Ureter (tissue), 1 donor: ENCODE results near the gene MAMDC2. TPM values are rescaled to one million over a fixed set of nuclear protein-coding genes. Genes with fewer than 3 reads are reported as not detected.

Experiments used
- DNase-seq: peaks from one replicate; pipeline ENCODE4 v3.0.0-alpha.2; 2020; ENCODE audit warnings: low spot score
- total RNA-seq: library from RNA; stranded (reverse); gene quantifications from one replicate; pipeline ENCODE4 v1.2.4, GENCODE V29; 2023
- donor health status: DM: yes; HTN: yes; CAD: no.

Gene MAMDC2
- total RNA-seq, 1 donor from 2014 or later, result 46.3 TPM

DNA sequence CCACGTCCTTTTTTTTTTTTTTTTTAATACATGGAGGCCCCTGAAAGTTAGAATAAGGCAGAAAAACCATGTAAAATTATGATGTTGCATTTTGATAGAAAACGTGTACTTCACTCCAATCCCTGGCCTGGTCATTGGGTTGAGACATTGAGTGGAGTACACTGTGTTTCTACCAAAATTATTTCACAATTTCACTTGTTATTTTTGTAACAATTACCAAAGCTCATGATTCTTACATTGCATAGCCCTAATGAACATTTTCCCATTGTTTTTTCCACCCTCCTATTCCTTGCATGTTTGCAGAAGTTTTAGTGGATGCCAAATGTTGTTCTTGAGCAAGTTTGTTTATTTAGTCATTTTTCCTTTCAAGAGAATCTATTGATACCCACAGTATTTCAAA is 21.9 kb downstream of the MAMDC2 start:
- DNase-seq, result no peak

DNA sequence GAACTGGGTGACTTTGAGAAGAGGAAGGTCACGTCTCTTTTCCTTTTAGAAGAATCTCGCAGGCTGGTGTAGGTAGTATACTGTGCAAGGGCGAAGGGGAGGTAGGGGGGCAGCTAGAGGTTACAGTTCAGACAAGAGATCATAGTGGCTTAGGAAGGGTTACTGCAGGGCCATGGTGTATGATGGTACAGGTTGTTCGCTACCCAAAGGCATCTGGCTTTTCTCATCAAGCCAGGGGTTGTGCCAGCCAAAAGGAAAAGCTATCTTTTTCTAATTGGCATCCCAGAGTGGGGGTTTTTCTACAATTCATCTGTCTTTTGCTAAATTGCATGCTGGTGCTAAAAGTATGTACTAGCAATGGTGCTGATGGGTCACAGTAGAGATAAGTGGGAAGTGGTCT is 22.8 kb downstream of the MAMDC2 start:
- no peak for DNase-seq

DNA sequence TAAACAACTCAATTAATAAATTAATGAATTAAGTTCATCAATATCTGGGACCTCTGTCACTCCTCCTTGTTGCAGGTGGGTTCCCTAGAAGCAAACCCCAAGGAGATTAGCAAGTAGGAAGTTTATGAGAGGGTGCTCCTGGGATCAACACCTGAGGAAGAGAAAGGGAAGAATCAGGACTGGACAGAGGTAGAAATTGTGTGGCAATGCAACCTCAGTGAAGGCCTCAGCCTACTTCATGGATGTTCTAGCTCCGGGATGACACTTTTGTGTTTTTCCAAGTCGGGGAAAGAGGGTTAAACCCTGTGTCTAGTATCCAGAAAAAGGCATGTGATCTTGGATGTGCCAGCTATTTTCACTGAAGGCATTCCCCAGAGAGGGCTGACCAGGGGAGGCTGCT is 23.2 kb downstream of the MAMDC2 start:
- no peak for DNase-seq

DNA sequence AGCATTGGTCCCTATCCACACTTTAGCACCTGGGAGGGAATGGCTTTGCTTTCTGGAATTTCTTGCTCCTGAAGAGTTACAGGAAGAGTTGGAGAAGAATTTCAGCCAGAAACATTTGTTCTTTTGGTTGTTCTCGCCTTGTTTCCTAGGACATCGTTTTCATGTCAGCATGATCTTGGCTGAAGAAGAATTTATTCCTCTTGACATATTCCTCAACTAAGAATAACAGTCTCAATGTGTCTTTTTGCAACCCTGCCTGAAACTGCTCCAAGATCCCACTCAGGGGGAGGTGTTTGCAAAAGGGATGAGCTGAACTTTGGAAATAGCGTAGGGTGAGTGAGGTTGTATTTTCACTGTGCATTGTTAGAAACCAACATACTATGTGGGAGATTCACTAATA is 26.1 kb downstream of the MAMDC2 start:
- DNase-seq, result no peak

DNA sequence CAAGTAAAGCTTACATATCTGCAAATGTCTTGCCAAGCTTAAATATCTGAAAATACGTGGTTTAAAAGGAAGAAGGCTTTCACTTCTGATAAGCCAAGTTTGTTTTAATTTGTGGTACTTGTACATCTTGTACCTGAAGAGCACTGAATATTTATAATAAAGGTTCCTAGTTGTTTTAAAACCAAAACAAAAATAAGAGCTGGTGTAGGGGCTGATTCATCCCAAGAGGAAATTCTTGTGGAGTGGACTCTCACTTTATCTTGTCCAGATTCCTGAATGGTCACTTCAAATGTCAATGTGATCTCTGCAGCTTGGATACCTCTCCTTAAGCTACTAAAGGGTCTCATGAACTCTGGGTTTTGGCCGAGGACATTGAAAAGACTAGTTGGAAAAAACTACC is 29.5 kb downstream of the MAMDC2 start:
- DNase-seq, result no peak

DNA sequence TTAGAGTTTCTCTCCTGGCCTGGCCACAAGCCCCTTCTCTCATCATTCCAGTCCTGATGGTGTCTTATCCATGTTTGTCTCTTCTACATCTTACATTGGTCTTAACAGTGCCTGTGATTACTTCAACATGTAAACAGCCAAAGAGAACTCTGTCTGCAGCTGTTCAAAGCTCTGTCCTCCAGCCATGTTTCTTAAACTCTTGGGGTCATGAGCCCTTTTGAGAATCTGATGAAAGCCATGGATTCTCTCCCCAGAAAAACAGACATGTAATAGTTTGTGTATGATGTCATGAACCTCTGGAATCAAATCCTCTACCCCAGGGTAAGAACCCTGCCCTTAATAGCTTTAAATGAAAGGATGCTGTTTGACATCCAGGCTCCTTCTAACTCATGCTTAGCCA is 30.1 kb downstream of the MAMDC2 start:
- DNase-seq, result no peak

DNA sequence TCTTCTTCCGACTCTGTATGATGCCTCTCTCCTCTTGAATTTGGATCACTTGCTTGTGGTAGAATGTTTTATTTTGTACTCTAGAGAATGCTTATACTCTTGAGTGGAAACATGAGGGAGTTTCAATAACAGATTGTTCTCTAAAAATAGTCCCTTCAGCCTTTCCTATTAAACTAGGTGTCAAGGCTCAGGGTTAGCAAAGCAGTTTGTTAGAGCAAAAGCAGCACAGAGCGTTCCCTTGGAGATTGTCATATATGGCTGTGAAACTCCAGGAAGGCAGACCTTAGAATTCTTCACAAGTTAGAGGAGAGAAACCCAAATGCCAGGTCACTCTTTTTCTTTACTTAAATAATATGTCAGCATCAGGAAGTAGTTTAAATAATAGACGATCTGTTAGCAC is 33.0 kb downstream of the MAMDC2 start:
- DNase-seq, result no peak

DNA sequence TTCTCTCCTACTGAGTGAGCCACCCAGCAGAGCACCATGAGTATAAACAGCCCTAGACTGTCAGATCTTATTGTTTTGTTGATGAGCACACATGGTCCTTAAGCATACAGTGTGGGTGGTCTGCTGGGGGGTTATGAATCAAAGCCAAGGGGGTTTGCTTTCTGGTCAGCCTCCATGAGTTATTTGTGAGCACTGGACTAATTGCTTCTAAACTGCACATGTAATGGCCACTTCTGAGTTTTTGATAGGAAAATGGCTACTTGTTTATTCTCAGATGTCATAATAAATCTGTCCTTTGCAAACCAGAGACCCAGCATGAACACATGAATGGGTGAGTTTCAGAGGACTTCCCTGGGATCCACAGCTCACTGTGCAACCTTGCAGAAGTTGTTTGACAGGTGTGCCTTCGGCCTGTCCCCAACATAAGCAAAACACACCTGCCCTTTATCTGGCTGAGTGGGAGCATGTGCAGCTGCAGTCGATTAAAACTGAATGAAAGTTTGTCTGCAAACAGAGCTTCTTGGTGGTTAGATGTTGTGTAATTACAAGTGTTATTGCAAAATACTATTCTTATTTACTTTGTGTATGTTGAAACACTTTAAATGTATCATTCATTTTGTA is 35.9 kb downstream of the MAMDC2 start:
- no peak for DNase-seq

DNA sequence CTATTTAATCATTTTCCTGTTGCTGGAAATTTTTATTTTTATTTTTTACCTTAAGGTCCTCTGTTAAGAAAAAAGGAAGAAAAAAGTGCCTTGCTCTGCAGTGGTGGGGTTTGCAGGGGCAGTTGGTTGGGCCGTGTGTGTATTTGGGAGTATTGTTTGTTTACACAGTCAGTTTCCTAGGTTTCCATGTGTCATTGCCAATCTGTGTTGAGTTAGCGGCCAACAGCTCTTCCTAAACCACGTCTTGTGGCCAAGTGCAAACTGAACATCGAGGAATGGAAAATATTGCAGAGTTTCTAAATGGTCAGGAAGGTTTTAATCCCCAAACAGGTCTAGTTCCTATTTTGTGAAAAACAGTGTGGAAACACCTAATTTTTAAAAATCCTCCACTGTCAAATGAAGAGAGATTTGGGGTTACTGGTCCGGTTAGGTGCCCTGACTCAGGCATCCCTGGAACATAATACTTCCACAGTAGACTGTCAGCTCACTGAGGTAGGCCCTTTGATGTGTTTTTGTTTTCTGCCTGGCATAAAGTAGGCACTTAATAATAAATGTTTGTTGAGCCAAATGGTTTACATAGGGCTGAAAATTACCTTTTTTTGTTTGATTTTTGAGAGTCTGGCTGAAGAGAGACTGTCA is 37.0 kb downstream of the MAMDC2 start:
- DNase-seq, result no peak

DNA sequence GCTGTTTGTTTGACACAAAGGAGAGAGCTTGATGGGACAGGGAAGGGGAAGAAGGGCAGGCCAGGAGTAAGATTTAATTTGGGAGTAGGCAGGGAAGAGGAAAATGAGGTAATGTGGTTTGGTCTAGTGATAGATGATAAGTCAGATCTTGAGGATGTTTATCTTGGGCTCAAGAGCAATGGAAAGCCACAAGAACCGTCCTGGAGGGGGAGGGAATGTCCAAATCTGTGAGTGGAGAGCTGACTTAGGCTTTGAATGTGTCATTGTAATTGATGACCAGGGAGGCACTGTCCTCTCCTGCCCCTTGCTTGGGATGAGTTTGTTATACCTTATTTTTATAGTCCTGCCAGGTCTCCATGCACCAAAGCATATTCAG is 37.5 kb downstream of the MAMDC2 start:
- DNase-seq, result no peak

DNA sequence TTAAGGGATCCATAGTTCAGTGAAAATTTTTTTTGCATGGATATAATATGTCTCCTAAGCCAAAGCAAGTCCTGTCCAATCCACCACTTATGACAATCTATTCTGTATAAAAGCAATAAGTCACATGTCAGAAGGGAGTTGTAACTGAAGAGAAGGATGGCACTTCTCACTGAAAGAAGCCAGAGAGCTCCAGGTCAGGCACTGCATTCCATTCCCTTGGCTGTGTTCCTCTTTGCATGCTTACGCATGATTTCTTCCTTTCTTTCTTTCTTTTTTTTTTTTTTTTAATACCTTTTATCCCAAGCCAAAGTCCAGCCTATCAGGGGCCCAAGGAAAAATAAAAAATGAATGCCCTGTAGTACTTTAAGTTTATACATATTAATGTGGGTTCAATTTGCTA is 39.8 kb downstream of the MAMDC2 start:
- DNase-seq, result no peak

DNA sequence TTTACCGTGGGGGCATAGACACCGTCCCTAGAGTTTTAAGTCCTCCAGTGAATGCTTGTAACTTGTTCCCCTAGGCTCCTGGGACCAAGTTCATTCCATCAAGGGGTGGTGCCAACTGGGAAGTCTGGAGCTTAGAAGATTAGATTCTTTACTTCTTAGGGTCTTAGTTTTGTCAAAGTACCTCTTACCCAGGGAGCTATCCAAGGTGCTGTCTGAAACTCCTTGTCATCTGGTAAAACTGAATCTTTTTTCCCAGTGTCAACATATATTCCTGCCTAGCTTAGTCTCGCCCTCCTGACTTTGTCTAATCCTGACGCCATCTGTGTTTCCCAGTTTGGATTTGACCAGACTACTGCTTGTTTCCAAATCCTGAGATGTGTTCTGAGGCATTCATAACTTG is 41.6 kb downstream of the MAMDC2 start:
- no peak for DNase-seq

DNA sequence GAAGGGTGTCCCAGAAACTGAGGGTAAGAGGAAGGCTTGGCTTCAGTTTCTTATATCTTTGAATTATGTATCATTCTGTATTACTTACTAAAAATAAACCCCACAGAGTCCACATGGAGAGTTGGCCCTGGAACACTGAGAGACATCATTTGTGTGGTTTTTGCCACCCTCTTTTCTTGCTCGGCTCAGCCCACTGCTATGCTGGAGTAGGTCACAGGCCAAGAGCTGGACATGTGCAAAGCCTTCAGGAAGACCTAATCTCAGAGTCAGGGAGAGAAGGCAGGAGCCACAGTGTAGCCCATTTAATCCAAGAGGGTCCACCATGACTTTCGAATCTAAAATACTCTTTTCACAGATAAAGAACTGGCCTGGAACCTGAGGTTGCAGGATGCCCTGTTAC is 47.5 kb downstream of the MAMDC2 start:
- DNase-seq, result no peak

DNA sequence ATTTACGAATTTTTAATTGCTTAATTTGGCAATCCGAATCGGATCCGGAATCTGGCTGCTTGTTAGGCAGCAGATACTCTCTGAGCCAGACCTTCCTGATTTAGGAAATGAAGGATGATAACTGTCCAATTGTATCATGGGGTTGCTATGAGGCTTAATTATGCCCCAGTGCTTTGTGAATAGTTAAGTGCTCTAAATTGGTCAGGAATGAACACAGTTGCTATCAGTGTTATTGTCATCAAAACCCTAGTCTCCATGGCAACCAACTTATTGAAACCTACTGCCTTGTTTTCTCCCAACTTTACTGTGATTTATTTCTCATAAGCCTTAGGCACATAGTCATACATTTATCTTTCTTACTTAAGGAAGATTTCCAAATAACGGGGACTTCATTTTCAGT is 47.9 kb downstream of the MAMDC2 start:
- DNase-seq, result no peak

DNA sequence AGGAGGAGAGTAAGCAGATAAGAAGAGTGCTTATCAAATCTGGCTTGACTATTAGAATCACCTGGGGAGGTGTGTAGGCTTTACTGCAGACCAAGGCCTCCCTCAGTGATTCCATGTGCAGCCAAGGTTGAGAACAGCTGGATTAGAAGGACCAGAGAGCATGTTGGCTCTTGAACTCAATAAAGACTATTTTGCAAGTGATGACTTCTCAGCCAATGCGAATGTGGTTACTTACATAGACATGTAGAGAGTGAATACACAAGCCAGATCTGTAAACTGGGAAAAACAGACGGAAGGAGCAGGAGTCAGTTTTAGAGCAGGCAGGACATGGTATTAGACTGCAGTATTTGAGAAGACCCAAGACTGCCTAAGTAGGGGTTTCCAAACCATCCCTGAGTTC is 48.5 kb downstream of the MAMDC2 start:
- DNase-seq, result no peak

DNA sequence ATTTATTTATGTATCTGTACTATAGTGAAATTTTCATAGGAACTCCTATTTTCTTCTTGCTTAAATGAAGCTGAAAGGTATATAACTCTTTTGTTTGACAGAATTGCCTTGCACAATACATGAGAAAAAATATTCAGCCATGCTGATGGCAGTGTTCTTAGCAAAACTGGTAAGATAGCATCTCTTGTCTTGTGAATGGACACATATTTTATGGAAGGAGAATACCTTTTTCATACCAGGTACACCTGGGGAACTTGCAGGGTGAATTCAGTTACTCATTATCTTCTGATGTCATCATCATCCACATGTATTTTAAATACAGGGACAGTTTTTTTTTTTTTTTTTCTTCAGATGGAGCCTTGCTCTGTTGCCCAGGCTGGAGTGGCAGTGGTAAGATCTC is 49.4 kb downstream of the MAMDC2 start:
- no peak for DNase-seq

DNA sequence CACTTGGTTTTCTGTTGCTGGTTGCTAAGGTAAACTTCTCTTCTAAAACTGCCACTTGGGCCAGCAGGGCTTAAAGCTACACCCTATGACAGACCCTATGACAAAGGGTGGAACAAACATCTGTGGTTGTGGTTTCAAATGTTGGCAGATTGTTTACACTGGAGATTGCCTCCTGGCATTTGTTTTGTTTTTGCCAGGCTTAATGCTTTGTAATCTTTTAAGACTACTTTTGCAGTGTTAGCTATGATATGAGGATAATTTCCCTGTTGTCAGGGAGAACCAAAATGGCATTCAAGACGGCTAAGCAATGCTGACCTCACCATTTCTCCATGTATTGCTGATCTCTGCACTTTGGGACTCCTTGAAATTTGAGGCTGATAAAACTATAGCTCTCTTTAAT is 50.3 kb downstream of the MAMDC2 start:
- no peak for DNase-seq

DNA sequence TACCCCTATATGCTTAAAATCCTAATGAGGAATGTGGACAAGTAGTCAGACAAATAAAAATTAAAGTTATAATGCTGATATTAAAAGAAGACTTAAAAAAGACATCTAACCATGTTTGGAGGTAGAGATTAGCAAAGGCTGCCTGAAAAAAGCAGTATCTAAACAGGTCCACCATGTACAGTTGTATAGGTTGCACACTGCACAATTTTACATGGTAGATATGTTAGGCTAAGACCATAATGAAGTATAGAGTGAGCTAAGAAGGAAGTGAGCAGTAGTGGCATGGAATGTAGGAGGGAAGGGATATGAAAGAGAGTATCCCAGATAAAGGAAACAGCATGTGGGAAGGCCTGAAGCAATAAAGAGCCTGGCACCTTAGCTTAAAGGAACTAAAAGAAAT is 51.1 kb downstream of the MAMDC2 start:
- no peak for DNase-seq

DNA sequence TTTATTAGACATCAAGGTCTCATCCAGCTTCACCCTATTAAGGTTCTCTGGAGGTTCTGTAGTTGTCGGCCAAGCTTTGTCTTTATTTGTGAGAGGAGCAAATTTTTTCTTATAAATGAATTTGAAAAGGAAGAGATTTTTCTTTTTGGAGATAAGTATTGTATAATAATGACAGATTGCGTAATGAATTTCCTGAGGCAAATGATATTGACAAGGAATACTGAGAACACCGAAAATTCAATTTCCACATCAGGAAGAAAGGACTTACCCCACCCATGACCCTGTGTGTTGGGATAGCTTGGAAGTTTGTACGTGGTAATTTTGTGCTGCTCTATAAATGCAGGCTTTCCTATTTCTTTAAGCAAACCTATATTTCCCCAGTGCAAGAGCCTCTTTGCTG is 53.5 kb downstream of the MAMDC2 start:
- no peak for DNase-seq

DNA sequence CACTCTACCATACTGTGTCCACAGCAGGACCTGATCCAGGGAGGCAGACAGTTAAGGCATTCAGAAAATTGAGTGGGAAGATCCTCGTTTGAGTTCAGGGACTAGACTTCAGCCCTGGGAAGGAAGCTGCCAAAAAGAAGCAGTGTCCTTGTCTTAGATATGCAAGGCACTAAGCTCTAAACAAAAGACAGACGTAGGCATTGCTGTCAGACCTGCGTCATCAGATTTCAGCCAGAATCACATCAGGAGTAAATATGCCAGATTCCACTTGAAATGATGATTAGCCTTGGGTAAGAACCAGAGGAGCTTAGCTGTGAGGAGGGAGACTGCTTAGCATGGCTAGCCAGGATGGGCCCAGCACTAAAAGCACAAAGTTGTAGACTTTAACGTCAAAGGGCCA is 56.7 kb downstream of the MAMDC2 start:
- no peak for DNase-seq

DNA sequence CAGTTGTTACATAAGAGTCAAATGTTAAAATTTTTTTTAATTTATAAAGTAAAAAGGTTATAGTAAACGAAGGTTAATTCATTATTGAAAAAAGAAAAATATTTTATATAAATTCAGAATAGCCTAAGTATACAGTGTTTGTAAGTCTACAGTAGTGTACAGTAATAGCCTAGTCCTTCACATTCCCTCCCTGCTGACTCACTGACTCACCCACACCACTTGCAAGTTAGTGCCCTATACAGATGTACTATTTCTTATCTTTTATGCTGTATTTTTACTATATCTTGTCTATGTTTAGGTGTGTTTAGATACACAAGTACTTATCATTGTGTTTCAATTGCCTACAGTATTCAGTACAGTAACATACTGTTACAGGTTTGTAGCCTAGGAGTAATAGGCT is 57.6 kb downstream of the MAMDC2 start:
- no peak for DNase-seq

DNA sequence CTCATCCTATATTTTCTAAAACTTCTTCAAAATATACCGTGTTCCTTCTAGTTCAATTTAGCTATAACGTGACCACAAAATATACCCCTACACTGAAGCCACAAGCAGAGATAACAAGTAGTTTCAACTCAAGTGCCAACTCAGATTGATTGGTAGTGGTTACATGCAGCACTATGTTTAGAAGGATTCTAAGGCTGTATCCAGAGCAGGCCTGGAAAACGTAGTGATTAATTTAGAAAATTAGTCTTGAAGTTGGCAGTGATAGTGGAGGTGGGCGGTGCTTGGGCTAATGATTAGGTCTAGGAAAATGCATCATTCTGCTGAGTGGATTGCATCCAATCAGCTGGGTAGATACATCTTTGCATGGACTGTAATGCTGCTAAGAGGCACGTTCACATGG is 61.5 kb downstream of the MAMDC2 start:
- DNase-seq, result no peak

DNA sequence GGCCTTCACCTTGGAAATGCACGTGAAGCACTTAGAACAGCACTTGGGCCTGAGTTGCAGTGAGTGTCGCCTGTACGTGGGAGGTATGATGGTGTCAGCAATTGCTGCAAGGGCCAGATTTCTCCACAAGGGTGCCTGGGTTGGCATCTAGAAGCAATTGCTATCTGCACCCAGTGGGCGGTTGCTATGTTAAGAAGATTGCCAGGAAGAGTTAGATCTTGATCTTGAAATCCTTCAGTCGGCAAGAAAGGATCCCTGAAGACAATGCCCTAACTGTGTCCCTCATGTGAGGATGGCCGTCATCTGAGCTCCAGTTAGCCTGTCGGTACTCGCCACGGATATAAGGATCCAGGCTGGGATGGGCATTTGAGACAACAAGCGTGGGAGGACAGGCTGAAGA is 62.9 kb downstream of the MAMDC2 start:
- DNase-seq, result no peak

DNA sequence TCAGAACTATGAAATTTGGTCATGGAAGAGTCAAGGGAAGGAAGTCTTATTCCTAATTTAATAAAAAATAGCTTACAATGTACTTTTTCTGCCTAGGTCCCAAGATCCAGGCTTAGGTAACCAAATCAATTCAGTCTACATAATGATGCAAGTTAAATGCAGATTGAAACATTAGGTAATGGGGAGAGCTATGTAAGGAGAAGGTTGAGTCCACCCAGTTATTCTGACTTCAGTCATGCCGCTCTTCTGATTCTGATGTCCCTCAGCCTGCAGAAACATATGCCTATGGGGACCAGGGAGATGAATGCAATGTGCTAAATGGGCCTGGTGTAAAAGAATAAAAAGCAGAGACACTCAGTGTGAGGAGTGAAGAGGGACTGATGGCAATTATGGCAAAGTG is 63.9 kb downstream of the MAMDC2 start:
- DNase-seq, result no peak
